IPS-NIHi7 (cell line): ENCODE measurements around the gene TIE1.

Source experiments
- DNase-seq: peaks from one replicate; pipeline ENCODE4 v3.0.0; 2012; ENCODE audit warnings: mixed read lengths; ENCODE audit errors: extremely low spot score

TIE1 gene

GRCh38 chr1:43293896-43294760, 6.7 kb upstream of the TIE1 start:
- DNase-seq: no peak

- no peak for DNase-seq
Observed at GRCh38 chr1:43294761-43295160, 6.0 kb upstream of the TIE1 start.

DNA sequence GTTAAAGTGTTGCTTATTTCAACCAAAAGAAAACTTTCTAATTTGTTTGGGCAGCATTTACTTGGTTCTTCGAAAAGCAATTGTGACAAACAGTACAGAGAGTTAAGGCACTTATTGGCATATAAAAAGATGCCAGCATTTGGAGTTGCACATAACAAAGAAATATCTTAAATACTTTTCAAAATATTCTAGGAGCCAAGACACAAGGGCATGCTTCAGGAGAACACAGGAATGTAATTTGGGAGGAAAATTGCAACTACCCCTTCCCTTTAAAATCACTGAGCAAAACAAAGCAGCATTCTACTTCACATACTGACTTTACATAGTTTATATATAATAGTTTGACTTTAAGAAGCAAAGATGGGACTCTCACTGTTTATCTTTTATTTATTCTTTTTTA, 4.6 kb upstream of the TIE1 start:
- DNase-seq: no peak

DNA sequence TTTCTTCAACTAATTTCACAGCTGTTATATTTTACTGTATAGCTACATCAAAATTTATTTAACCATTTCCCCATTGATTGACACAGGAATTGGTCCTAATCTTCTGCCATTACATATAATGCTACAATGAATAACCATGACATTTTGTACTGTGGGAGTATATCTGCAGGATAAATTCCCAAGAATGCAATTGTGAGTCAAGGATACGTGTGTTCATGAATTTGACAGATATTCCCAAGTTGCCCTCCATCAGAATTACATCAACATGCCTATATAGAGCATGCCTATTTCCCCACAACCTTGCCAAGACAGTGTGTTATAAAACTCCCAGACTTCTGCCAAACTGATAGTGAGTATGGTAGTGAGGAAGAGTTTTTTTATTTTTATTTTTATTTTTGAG, 2.7 kb upstream of the TIE1 start:
- DNase-seq: no peak

GRCh38 chr1:43299101-43299500, 1.7 kb upstream of the TIE1 start:
- DNase-seq: no peak

DNA sequence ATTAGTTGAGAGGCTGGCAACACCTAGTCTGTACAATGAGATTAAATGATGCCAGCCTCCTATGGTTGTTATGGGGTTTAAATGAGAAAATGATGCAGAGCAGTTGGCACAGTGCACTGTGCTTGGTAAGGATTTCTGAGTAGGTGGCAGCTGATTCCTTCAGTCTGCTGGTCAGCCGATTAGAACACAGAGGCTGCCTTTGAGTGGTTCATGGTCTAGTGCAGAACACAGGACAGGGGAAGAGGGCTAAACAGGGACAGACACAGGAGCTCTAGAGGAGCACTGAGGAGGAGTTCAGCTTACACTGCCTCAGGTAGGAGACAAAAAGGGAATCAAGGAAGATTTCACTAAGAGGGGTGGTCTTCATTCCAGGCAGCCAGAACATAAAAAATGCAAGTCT, 1.4 kb downstream of the TIE1 start:
- DNase-seq: no peak

- no peak for DNase-seq
Observed at GRCh38 chr1:43302721-43303470, 2.1 kb downstream of the TIE1 start.

- no peak for DNase-seq
Observed at GRCh38 chr1:43303471-43304313, 2.9 kb downstream of the TIE1 start.

GRCh38 chr1:43304314-43304681, 3.5 kb downstream of the TIE1 start:
- DNase-seq: no peak

DNA sequence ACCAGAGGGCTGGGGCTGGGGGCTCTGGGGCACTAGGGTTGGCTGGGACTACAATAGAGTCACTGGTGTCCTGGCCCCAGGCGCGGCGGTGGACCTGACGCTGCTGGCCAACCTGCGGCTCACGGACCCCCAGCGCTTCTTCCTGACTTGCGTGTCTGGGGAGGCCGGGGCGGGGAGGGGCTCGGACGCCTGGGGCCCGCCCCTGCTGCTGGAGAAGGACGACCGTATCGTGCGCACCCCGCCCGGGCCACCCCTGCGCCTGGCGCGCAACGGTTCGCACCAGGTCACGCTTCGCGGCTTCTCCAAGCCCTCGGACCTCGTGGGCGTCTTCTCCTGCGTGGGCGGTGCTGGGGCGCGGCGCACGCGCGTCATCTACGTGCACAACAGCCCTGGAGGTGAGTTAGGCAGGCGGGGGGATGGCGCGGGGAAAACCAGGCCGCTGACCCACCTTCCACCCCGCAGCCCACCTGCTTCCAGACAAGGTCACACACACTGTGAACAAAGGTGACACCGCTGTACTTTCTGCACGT, 4.1 kb downstream of the TIE1 start:
- no peak for DNase-seq

GRCh38 chr1:43305461-43305860, 4.7 kb downstream of the TIE1 start:
- DNase-seq: no peak

GRCh38 chr1:43305926-43306687, 5.3 kb downstream of the TIE1 start:
- DNase-seq: no peak

GRCh38 chr1:43306688-43307457, 6.1 kb downstream of the TIE1 start:
- no peak for DNase-seq

DNA sequence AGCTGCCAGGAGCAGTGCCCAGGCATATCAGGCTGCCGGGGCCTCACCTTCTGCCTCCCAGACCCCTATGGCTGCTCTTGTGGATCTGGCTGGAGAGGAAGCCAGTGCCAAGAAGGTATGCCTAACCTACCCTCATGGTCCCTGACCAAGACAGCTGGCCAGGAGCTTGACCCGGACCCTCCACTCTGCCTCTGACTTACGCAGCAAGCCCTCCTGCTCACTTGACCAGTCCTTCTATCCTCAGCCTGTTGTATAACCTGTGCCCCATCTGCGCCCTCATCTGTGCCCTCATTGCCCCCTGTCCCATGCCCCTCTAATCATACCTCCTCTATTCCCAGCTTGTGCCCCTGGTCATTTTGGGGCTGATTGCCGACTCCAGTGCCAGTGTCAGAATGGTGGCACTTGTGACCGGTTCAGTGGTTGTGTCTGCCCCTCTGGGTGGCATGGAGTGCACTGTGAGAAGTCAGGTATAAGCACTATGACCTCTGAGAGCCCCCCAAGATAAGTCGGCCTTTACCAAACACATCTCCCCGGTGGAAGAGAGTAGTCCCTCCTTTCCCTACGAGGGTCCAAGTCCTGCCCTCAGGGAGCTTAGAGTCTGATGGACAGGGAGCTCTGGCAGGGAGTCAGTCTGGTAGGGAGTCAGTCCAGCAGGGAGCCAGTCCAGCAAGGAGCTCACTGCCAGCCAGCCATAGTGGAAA, 6.8 kb downstream of the TIE1 start:
- DNase-seq: no peak

GRCh38 chr1:43308635-43309404, 8.0 kb downstream of the TIE1 start:
- DNase-seq: no peak

GRCh38 chr1:43309405-43310025, 8.7 kb downstream of the TIE1 start:
- DNase-seq: no peak

GRCh38 chr1:43311521-43311920, 10.7 kb downstream of the TIE1 start:
- no peak for DNase-seq

DNA sequence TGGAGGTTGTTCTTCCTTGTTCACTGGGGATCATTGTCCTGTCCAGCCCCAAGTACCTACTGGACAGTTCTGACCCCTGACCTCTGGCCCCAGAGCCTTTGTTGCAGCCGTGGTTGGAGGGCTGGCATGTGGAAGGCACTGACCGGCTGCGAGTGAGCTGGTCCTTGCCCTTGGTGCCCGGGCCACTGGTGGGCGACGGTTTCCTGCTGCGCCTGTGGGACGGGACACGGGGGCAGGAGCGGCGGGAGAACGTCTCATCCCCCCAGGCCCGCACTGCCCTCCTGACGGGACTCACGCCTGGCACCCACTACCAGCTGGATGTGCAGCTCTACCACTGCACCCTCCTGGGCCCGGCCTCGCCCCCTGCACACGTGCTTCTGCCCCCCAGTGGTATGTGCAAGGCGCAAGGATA, 11.4 kb downstream of the TIE1 start:
- DNase-seq: no peak
